HepG2 (cell line): ENCODE measurements around the gene TOR2A. TPM values are rescaled to one million over a fixed set of nuclear protein-coding genes. Genes with fewer than 3 reads are reported as not detected.

Source experiments
- CBFB ChIP-seq: sonication (generic); formaldehyde crosslinking; IDR thresholded peaks from 2 replicates; pipeline ENCODE4 v1.4.0; 2020; ENCODE audit warnings: missing genetic modification reagents
- DMAP1 ChIP-seq: IDR thresholded peaks from 2 replicates; pipeline ENCODE4 v1.6.1; 2016
- ELF4 ChIP-seq: sonication (generic); formaldehyde crosslinking; IDR thresholded peaks from 2 replicates; pipeline ENCODE4 v1.5.0; 2020; ENCODE audit warnings: missing genetic modification reagents, mild to moderate bottlenecking, moderate library complexity, borderline replicate concordance
- FOXJ3 ChIP-seq: sonication (generic); formaldehyde crosslinking; IDR thresholded peaks from 2 replicates; pipeline ENCODE4 v1.4.0; 2020; ENCODE audit warnings: missing genetic modification reagents, mild to moderate bottlenecking, borderline replicate concordance
- HCFC1 ChIP-seq: fragments of 150-350 bp; IDR thresholded peaks from 2 replicates; pipeline ENCODE4 v1.6.1; 2014; ENCODE audit warnings: low read depth, low read length
- KDM4B ChIP-seq: sonication (generic); formaldehyde crosslinking; IDR thresholded peaks from 2 replicates; pipeline ENCODE4 v1.4.0; 2020; ENCODE audit warnings: missing genetic modification reagents
- NR2F2 ChIP-seq: IDR thresholded peaks from 2 replicates; pipeline ENCODE4 v1.6.1; 2012; ENCODE audit warnings: low read depth, inconsistent platforms, borderline replicate concordance
- RFX1 ChIP-seq: fragments of 450-650 bp; IDR thresholded peaks from 2 replicates; pipeline ENCODE4 v1.6.1; 2017
- SIX1 ChIP-seq: sonication (generic); formaldehyde crosslinking; IDR thresholded peaks from 2 replicates; pipeline ENCODE4 v1.4.0; 2020; ENCODE audit warnings: missing genetic modification reagents, borderline replicate concordance
- THYN1 ChIP-seq: sonication (generic); formaldehyde crosslinking; IDR thresholded peaks from 2 replicates; pipeline ENCODE4 v1.8.1; 2023; ENCODE audit warnings: low read depth, mild to moderate bottlenecking, moderate library complexity, missing genetic modification reagents, borderline replicate concordance
- TMF1 ChIP-seq: sonication (generic); formaldehyde crosslinking; IDR thresholded peaks from 2 replicates; pipeline ENCODE4 v1.8.1; 2022; ENCODE audit warnings: low read depth, missing genetic modification reagents
- ZNF12 ChIP-seq: sonication (generic); formaldehyde crosslinking; IDR thresholded peaks from 2 replicates; pipeline ENCODE4 v1.5.0; 2020; ENCODE audit warnings: missing genetic modification reagents
- ZNF33B ChIP-seq: sonication (generic); formaldehyde crosslinking; IDR thresholded peaks from 2 replicates; pipeline ENCODE4 v1.5.1; 2020; ENCODE audit warnings: mild to moderate bottlenecking, missing genetic modification reagents
- ZNF367 ChIP-seq: sonication (generic); formaldehyde crosslinking; IDR thresholded peaks from 2 replicates; pipeline ENCODE4 v1.4.0; 2020; ENCODE audit warnings: missing genetic modification reagents, borderline replicate concordance
- ZNF546 ChIP-seq: sonication (generic); formaldehyde crosslinking; conservative IDR thresholded peaks from 2 replicates; pipeline ENCODE4 v1.8.1; 2023; ENCODE audit warnings: mild to moderate bottlenecking, missing genetic modification reagents
- ZSCAN22 ChIP-seq: sonication (generic); formaldehyde crosslinking; IDR thresholded peaks from 2 replicates; pipeline ENCODE4 v1.4.0; 2020; ENCODE audit warnings: mild to moderate bottlenecking, missing genetic modification reagents
- polyA plus RNA-seq, 8 experiments: library from polyadenylated mRNA; depleted of rRNA in 3 of 8; stranded (reverse) in 7 of 8; unstranded in 1 of 8; fragments of >200 nt; fragmentation: Illumina TruSeq in 4 of 8; extraction: Trizol in 4 of 8; gene quantifications; 2 replicates each; pipeline versions ENCODE4 v1.2.1 to v1.2.3, GENCODE V29; 2011 to 2016; ENCODE audit warnings: low read depth in 4 of 8, missing spikeins in 1 of 8, mixed read lengths in 1 of 8; ENCODE audit not compliant: insufficient read depth in 1 of 8
- total RNA-seq, 5 experiments: library from RNA; depleted of rRNA; stranded (reverse); fragments of >200 nt; fragmentation: Illumina TruSeq; extraction: Trizol; gene quantifications; 2 replicates each; pipeline ENCODE4 v1.2.3, GENCODE V29; 2016; ENCODE audit warnings: low read depth in 1 of 5
- TF ChIP-seq, protein P1 (sequence below): IDR thresholded peaks from 2 replicates; pipeline ENCODE4 v1.6.1; 2016; ENCODE audit warnings: low read depth, missing genetic modification reagents, missing compliant biosample characterization
- TF ChIP-seq, protein P2 (sequence below): sonication (generic); formaldehyde crosslinking; IDR thresholded peaks from 2 replicates; pipeline ENCODE4 v1.8.1; 2023; ENCODE audit warnings: mild to moderate bottlenecking, missing genetic modification reagents
- TF ChIP-seq, protein P3 (sequence below): fragments of 450-650 bp; IDR thresholded peaks from 2 replicates; pipeline ENCODE4 v1.6.1; 2017
- TF ChIP-seq, protein P4 (sequence below): sonication (generic); formaldehyde crosslinking; IDR thresholded peaks from 2 replicates; pipeline ENCODE4 v1.8.1; 2022; ENCODE audit warnings: mild to moderate bottlenecking, missing genetic modification reagents

TOR2A gene
- total and polyA plus RNA-seq, 2 of the 13 experiments (the other 11 are each of a cell fraction or from before 2014, with no cell fraction given), result 3.5 to 7.2 TPM

DNA sequence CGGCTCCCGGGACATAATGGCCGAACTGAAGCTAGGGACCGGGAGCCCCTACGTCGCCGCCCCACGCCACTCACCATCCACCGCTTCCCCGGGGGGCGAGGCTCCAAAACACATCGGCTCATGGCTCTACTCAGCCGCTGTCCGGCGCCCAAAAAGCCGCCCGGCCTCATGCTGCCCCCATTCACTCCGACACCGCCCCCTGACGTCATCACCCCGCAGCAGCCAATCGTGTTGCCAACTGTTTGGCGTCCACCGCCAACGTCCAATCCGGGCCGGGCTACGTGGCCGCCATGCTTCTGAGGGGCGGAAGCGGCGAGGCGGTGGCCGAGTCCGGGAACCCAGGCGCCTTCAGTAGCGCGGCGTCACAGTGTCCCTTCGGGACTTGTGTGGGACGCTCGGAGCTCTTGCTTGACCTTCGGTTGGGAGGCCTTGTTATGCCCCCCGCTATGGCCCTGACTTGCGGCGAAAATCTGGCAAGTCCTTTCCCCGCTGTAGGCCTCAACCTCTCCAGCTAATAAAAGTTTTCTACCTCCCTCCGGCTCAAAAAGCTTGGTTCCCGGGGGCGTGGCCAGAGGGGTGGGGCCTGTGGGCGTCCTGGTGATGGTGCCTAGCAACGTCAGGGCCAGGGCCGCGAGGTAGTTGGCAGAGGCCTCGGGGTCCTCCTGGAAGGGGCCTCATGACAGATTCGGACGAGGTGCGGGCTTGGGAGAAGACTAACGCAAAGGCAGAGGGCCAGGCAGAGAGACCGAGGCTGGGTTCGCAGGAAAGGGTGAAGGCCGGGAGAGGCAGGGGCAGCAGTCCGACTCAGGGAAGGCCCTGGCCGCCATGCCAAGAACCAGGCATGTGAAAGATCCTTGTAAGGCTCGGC is 19.4 kb downstream of the TOR2A start, which contains the start of the genes PTRH1 and TTC16 (continued):
- TF ChIP-seq, protein P1, sequence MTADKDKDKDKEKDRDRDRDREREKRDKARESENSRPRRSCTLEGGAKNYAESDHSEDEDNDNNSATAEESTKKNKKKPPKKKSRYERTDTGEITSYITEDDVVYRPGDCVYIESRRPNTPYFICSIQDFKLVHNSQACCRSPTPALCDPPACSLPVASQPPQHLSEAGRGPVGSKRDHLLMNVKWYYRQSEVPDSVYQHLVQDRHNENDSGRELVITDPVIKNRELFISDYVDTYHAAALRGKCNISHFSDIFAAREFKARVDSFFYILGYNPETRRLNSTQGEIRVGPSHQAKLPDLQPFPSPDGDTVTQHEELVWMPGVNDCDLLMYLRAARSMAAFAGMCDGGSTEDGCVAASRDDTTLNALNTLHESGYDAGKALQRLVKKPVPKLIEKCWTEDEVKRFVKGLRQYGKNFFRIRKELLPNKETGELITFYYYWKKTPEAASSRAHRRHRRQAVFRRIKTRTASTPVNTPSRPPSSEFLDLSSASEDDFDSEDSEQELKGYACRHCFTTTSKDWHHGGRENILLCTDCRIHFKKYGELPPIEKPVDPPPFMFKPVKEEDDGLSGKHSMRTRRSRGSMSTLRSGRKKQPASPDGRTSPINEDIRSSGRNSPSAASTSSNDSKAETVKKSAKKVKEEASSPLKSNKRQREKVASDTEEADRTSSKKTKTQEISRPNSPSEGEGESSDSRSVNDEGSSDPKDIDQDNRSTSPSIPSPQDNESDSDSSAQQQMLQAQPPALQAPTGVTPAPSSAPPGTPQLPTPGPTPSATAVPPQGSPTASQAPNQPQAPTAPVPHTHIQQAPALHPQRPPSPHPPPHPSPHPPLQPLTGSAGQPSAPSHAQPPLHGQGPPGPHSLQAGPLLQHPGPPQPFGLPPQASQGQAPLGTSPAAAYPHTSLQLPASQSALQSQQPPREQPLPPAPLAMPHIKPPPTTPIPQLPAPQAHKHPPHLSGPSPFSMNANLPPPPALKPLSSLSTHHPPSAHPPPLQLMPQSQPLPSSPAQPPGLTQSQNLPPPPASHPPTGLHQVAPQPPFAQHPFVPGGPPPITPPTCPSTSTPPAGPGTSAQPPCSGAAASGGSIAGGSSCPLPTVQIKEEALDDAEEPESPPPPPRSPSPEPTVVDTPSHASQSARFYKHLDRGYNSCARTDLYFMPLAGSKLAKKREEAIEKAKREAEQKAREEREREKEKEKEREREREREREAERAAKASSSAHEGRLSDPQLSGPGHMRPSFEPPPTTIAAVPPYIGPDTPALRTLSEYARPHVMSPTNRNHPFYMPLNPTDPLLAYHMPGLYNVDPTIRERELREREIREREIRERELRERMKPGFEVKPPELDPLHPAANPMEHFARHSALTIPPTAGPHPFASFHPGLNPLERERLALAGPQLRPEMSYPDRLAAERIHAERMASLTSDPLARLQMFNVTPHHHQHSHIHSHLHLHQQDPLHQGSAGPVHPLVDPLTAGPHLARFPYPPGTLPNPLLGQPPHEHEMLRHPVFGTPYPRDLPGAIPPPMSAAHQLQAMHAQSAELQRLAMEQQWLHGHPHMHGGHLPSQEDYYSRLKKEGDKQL, result no peak
- TF ChIP-seq THYN1 (CRISPR knock-in tag), result no peak
- TF ChIP-seq, protein P2, sequence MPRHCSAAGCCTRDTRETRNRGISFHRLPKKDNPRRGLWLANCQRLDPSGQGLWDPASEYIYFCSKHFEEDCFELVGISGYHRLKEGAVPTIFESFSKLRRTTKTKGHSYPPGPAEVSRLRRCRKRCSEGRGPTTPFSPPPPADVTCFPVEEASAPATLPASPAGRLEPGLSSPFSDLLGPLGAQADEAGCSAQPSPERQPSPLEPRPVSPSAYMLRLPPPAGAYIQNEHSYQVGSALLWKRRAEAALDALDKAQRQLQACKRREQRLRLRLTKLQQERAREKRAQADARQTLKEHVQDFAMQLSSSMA (CRISPR knock-in tag), result peak; percentile 33; the same call in 1 of the 2 replicates
- TF ChIP-seq ZNF546 (CRISPR knock-in tag), result 0 out of 2 replicates have a peak, but pooled peaks have one; percentile 21
- TF ChIP-seq TMF1 (CRISPR knock-in tag), result no peak
- TF ChIP-seq ELF4 (CRISPR knock-in tag), result peak; percentile 87
- 0 out of 2 replicates have a peak, but pooled peaks have one; percentile 12 for TF ChIP-seq ZNF367 (CRISPR knock-in tag)
- TF ChIP-seq DMAP1 (CRISPR knock-in tag), result no peak; the same call in 1 of the 2 replicates
- no peak for TF ChIP-seq KDM4B
- TF ChIP-seq, protein P3, sequence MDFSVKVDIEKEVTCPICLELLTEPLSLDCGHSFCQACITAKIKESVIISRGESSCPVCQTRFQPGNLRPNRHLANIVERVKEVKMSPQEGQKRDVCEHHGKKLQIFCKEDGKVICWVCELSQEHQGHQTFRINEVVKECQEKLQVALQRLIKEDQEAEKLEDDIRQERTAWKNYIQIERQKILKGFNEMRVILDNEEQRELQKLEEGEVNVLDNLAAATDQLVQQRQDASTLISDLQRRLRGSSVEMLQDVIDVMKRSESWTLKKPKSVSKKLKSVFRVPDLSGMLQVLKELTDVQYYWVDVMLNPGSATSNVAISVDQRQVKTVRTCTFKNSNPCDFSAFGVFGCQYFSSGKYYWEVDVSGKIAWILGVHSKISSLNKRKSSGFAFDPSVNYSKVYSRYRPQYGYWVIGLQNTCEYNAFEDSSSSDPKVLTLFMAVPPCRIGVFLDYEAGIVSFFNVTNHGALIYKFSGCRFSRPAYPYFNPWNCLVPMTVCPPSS, result no peak
- peak; percentile 75 for TF ChIP-seq RFX1
- TF ChIP-seq ZSCAN22 (CRISPR knock-in tag), result no peak
- TF ChIP-seq SIX1 (CRISPR knock-in tag), result no peak
- TF ChIP-seq HCFC1, result peak; percentile 76
- TF ChIP-seq ZNF33B, result 0 out of 2 replicates have a peak, but pooled peaks have one; percentile 23
- no peak for TF ChIP-seq NR2F2
- peak; percentile 33; the same call in 1 of the 2 replicates for TF ChIP-seq FOXJ3 (CRISPR knock-in tag)
- TF ChIP-seq, protein P4, sequence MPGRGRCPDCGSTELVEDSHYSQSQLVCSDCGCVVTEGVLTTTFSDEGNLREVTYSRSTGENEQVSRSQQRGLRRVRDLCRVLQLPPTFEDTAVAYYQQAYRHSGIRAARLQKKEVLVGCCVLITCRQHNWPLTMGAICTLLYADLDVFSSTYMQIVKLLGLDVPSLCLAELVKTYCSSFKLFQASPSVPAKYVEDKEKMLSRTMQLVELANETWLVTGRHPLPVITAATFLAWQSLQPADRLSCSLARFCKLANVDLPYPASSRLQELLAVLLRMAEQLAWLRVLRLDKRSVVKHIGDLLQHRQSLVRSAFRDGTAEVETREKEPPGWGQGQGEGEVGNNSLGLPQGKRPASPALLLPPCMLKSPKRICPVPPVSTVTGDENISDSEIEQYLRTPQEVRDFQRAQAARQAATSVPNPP (CRISPR knock-in tag), result no peak
- TF ChIP-seq CBFB (CRISPR knock-in tag), result peak; percentile 20; the same call in 1 of the 2 replicates
- TF ChIP-seq ZNF12 (CRISPR knock-in tag), result no peak
